Measurements from ENCODE around the gene GAK. TPM values are rescaled to one million over a fixed set of nuclear protein-coding genes. Genes with fewer than 3 reads are reported as not detected.

Gene GAK
- total and polyA plus RNA-seq, 2 experiments from 2014 or later = 87.1 to 88.4 TPM

- Histone ChIP-seq H3K27ac (no peak overlapping the region), H4K20me1 (ENCODE audit: insufficient read depth, poor library complexity, severe bottlenecking) (no peaks in the 10 kb centered on the region), H3K4me2 (no peak overlapping the region), H3K79me2 (no peaks in the 10 kb centered on the region), H3K9me2 (replicated peaks; ENCODE audit: insufficient read depth) (no peaks in the 10 kb centered on the region), H3K4me3 (no peak overlapping the region), H2AFZ (no peak overlapping the region), H3K4me1 (ENCODE audit: insufficient read depth) (no peaks in the 10 kb centered on the region), H3K27me3 (peaks cover 7% of the 10 kb centered on the region), H3K9me3 (ENCODE audit: low read depth) (no peaks in the 10 kb centered on the region), H3K36me3 (replicated peaks; ENCODE audit: insufficient read depth, low read depth) (no peaks in the 10 kb centered on the region)
- WGBS (ENCODE audit: low lambda C conversion rate, missing lambda C conversion rate) = 78% methylated on average over 9 of the region's 10 CpGs
- TF ChIP-seq EZH2 (IDR thresholded peaks at IDR 0.05; ENCODE audit: borderline replicate concordance) (no peak), EZH2phosphoT487 (IDR thresholded peaks at IDR 0.05; ENCODE audit: low read depth, severe bottlenecking, unreplicated experiment) (no peak)
- TF ChIP-seq, protein P1, sequence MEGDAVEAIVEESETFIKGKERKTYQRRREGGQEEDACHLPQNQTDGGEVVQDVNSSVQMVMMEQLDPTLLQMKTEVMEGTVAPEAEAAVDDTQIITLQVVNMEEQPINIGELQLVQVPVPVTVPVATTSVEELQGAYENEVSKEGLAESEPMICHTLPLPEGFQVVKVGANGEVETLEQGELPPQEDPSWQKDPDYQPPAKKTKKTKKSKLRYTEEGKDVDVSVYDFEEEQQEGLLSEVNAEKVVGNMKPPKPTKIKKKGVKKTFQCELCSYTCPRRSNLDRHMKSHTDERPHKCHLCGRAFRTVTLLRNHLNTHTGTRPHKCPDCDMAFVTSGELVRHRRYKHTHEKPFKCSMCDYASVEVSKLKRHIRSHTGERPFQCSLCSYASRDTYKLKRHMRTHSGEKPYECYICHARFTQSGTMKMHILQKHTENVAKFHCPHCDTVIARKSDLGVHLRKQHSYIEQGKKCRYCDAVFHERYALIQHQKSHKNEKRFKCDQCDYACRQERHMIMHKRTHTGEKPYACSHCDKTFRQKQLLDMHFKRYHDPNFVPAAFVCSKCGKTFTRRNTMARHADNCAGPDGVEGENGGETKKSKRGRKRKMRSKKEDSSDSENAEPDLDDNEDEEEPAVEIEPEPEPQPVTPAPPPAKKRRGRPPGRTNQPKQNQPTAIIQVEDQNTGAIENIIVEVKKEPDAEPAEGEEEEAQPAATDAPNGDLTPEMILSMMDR (IDR thresholded peaks at IDR 0.05; ENCODE audit: poor library complexity) = no peak
- DNase-seq (ENCODE audit: low spot score) = no peak
Measured at GRCh38 chr4:833156-833555, 99.0 kb downstream of the GAK start.

DNA sequence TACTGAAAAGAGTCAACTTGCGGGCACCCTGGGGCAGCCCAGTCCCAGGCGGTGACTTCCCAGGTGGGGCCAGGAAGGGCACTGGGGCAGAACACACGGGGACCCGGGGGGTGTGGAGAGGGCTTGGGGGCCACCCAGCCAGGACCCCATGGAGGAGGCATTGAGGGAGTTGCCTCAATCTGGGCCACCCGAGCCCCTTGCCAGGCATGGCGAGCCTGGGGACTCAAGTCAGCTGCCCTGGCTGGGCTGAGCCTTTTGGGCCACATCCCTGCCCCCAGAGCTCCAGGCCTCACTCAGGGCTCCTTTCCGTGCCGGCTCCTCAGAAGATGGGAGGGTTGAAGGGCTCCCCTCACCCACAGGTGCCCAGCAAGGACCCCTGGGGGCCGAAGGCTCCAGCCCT, 99.6 kb downstream of the GAK start:
- Histone ChIP-seq H3K36me3 (replicated peaks; ENCODE audit: insufficient read depth, low read depth) (no peaks in the 10 kb centered on the region), H3K27ac (no peak overlapping the region), H3K4me3 (no peak overlapping the region), H4K20me1 (ENCODE audit: insufficient read depth, poor library complexity, severe bottlenecking) (no peaks in the 10 kb centered on the region), H3K9me2 (replicated peaks; ENCODE audit: insufficient read depth) (no peaks in the 10 kb centered on the region), H3K4me2 (no peak overlapping the region), H2AFZ (no peak overlapping the region), H3K79me2 (no peaks in the 10 kb centered on the region), H3K27me3 (peaks cover 13% of the 10 kb centered on the region), H3K9me3 (ENCODE audit: low read depth) (no peaks in the 10 kb centered on the region), H3K4me1 (ENCODE audit: insufficient read depth) (no peaks in the 10 kb centered on the region)
- no peak for DNase-seq (ENCODE audit: low spot score)
- 93% methylated on average over 7 of the region's 9 CpGs for WGBS (ENCODE audit: low lambda C conversion rate, missing lambda C conversion rate)
- TF ChIP-seq EZH2 (IDR thresholded peaks at IDR 0.05; ENCODE audit: borderline replicate concordance) (no peak), EZH2phosphoT487 (IDR thresholded peaks at IDR 0.05; ENCODE audit: low read depth, severe bottlenecking, unreplicated experiment) (no peak)
- TF ChIP-seq, protein P1 (IDR thresholded peaks at IDR 0.05; ENCODE audit: poor library complexity) = no peak

DNA sequence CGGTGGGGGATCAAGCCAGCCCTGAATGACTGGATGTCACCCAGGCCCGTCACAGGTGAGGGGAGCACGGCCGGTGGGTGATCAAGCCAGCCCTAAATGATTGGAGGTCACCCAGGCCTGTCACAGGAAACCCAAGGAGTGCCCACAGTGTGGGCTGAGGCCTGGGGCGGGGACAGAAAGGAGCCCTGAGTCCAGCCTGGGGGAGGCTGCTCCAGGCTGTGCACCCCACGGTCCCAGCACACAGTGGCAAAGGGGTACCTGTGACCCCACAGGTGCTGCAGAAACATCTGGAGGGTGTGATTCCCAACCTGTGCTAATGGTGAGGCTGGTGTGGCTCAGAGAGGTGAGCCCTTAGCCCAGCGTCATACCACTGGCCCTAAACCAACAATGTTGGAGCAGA, 100.0 kb downstream of the GAK start:
- TF ChIP-seq, protein P1 (IDR thresholded peaks at IDR 0.05; ENCODE audit: poor library complexity) = no peak
- TF ChIP-seq EZH2 (IDR thresholded peaks at IDR 0.05; ENCODE audit: borderline replicate concordance) = no peak
- no peak for TF ChIP-seq EZH2phosphoT487 (IDR thresholded peaks at IDR 0.05; ENCODE audit: low read depth, severe bottlenecking, unreplicated experiment)
- Histone ChIP-seq H3K9me2 (replicated peaks; ENCODE audit: insufficient read depth) (no peaks in the 10 kb centered on the region), H3K4me1 (ENCODE audit: insufficient read depth) (no peaks in the 10 kb centered on the region), H4K20me1 (ENCODE audit: insufficient read depth, poor library complexity, severe bottlenecking) (no peaks in the 10 kb centered on the region), H3K27ac (no peak overlapping the region), H3K27me3 (peaks cover 17% of the 10 kb centered on the region), H3K4me2 (no peak overlapping the region), H3K36me3 (replicated peaks; ENCODE audit: insufficient read depth, low read depth) (no peaks in the 10 kb centered on the region), H2AFZ (no peak overlapping the region), H3K9me3 (ENCODE audit: low read depth) (no peaks in the 10 kb centered on the region), H3K79me2 (no peaks in the 10 kb centered on the region), H3K4me3 (no peak overlapping the region)
- DNase-seq (ENCODE audit: low spot score) = no peak
- WGBS (ENCODE audit: low lambda C conversion rate, missing lambda C conversion rate) = 94% methylated on average over 7 of the region's 7 CpGs

- no peak overlapping the region for H2AFZ ChIP-seq
- no peak for TF ChIP-seq EZH2phosphoT487 (IDR thresholded peaks at IDR 0.05; ENCODE audit: low read depth, severe bottlenecking, unreplicated experiment)
- TF ChIP-seq, protein P1 (IDR thresholded peaks at IDR 0.05; ENCODE audit: poor library complexity) = no peak
- no peak for TF ChIP-seq EZH2 (IDR thresholded peaks at IDR 0.05; ENCODE audit: borderline replicate concordance)
- H4K20me1 ChIP-seq (ENCODE audit: insufficient read depth, poor library complexity, severe bottlenecking) = no peaks in the 10 kb centered on the region
- no peak overlapping the region for H3K4me3 ChIP-seq
- no peak overlapping the region for H3K4me2 ChIP-seq
- H3K36me3 ChIP-seq (replicated peaks; ENCODE audit: insufficient read depth, low read depth) = no peaks in the 10 kb centered on the region
- peaks cover 24% of the 10 kb centered on the region for H3K27me3 ChIP-seq
- DNase-seq (ENCODE audit: low spot score) = no peak
- H3K4me1 ChIP-seq (ENCODE audit: insufficient read depth) = no peaks in the 10 kb centered on the region
- no peak overlapping the region for H3K27ac ChIP-seq
- no peaks in the 10 kb centered on the region for H3K9me3 ChIP-seq (ENCODE audit: low read depth)
- H3K9me2 ChIP-seq (replicated peaks; ENCODE audit: insufficient read depth) = no peaks in the 10 kb centered on the region
- WGBS (ENCODE audit: low lambda C conversion rate, missing lambda C conversion rate) = 64% methylated on average over 3 of the region's 3 CpGs
- H3K79me2 ChIP-seq = no peaks in the 10 kb centered on the region
Measured at GRCh38 chr4:831483-831805, 100.7 kb downstream of the GAK start.

Data from hepatocyte (in vitro differentiated cells).